GM10266 (cell line): ENCODE results near the gene IL1F10.

Experiments
- DNase-seq: peaks from one replicate; pipeline ENCODE4 v3.0.0; 2012; ENCODE audit errors: extremely low spot score
- TF ChIP-seq, protein P1 (sequence below): IDR thresholded peaks from 2 replicates; pipeline ENCODE4 v1.5.1; 2012; ENCODE audit warnings: mild to moderate bottlenecking, low read depth; ENCODE audit not compliant: control insufficient read depth, insufficient read depth; ENCODE audit errors: missing control alignments

Gene IL1F10

DNA sequence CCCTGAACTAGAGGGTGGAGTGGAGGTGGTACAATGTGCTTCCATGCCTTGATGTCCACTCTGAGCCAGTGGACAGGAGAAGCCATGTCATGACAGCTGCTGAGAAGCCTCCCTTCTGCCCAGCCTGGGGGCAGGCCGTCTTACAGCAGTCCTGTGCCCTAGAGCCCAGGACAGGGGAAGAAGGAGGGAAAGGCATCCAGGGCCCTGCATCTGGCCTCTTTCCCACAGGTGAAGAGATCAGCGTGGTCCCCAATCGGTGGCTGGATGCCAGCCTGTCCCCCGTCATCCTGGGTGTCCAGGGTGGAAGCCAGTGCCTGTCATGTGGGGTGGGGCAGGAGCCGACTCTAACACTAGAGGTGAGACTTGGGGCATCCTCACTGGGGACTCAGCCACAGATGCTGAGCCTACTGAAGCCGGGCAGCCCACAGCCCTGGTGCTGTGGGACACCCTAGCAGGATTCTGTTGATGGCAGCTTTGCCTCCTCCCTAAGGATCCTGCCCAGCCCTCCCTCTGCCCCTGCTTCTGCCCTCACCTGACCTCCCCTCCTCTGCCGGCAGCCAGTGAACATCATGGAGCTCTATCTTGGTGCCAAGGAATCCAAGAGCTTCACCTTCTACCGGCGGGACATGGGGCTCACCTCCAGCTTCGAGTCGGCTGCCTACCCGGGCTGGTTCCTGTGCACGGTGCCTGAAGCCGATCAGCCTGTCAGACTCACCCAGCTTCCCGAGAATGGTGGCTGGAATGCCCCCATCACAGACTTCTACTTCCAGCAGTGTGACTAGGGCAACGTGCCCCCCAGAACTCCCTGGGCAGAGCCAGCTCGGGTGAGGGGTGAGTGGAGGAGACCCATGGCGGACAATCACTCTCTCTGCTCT, 5.6 kb upstream of the IL1F10 start:
- TF ChIP-seq, protein P1, sequence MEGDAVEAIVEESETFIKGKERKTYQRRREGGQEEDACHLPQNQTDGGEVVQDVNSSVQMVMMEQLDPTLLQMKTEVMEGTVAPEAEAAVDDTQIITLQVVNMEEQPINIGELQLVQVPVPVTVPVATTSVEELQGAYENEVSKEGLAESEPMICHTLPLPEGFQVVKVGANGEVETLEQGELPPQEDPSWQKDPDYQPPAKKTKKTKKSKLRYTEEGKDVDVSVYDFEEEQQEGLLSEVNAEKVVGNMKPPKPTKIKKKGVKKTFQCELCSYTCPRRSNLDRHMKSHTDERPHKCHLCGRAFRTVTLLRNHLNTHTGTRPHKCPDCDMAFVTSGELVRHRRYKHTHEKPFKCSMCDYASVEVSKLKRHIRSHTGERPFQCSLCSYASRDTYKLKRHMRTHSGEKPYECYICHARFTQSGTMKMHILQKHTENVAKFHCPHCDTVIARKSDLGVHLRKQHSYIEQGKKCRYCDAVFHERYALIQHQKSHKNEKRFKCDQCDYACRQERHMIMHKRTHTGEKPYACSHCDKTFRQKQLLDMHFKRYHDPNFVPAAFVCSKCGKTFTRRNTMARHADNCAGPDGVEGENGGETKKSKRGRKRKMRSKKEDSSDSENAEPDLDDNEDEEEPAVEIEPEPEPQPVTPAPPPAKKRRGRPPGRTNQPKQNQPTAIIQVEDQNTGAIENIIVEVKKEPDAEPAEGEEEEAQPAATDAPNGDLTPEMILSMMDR = no peak
- DNase-seq = no peak

DNA sequence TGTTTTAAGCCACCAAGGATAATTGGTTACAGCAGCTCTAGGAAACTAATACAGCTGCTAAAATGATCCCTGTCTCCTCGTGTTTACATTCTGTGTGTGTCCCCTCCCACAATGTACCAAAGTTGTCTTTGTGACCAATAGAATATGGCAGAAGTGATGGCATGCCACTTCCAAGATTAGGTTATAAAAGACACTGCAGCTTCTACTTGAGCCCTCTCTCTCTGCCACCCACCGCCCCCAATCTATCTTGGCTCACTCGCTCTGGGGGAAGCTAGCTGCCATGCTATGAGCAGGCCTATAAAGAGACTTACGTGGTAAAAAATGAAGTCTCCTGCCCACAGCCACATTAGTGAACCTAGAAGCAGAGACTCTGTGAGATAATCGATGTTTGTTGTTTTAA, 3.5 kb upstream of the IL1F10 start:
- no peak for DNase-seq
- TF ChIP-seq, protein P1 = no peak

DNA sequence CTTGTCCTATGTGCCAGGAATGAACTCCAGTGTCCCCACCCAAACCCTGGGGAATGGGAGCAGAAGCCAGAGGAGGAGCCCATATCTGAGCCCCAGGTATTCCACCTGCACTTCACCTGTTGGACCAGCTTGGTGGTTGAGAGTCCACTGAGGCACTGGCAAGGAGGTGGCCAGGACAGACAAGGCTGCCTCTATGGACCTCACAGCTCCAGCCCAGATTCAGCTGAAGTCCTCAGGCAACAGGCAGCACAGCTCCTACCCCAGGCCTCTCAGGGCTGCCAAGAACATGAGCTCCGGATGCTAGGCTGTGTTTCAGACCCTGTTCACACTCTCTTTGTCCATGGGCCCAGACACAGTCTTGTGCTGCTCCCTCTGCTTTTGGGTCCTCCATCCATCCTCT, 2.9 kb upstream of the IL1F10 start:
- TF ChIP-seq, protein P1 = no peak
- no peak for DNase-seq

DNA sequence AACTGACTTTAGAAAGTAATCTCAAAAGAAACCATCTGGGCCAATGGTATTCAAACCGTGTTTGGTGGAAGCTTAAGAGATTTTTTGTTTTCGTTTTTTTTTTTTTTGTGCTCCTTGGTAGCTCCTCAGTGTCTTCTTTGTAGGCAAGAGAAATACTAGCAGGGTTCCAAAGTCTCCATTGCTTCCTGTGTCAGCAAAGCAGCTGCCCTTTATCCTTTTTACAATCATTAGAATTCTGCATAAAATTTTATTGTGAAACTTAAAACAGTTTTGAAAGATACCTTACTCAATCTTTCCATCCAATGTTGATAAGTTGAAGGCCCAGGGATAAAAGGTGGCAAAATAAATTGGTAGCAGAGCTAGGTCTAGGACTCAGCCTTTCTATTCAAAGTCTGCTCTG, 479 bp downstream of the IL1F10 start:
- DNase-seq = no peak
- TF ChIP-seq, protein P1 = no peak

DNA sequence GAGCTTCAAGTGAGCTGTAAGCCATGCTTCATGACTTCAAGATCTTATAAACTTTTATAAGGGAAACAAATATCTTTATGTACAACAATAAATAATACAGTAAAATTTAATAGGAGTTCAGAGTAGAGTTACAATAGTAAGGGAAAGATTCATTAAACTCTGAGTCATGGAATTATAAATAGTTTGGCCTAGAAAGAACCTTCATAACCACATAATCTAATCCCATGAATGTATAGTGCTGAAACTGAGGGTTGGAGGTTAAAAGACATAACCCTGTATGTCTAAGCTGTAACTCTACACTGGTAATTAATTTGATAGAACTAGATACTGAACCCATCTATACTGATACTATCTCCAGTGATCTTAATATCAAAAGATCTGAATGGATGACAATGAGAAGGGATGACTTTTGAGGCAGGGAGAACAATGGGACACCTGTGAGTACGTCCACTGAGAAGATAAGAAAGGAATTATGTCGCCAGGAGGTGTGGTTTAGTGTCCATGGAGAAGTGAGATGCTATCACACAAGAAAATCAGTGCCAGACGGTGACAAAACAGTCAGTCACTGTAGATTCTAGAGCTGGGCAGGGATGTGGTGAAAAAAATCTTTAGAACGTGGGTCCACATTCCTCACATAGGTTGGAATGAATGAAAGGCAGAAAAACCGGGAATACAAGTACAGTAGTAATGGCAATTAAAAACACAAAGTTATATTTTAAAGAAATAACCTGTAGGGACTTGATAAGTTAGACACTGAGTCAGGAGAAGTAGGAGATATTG, 1.1 kb downstream of the IL1F10 start:
- TF ChIP-seq, protein P1 = no peak
- DNase-seq = no peak

DNA sequence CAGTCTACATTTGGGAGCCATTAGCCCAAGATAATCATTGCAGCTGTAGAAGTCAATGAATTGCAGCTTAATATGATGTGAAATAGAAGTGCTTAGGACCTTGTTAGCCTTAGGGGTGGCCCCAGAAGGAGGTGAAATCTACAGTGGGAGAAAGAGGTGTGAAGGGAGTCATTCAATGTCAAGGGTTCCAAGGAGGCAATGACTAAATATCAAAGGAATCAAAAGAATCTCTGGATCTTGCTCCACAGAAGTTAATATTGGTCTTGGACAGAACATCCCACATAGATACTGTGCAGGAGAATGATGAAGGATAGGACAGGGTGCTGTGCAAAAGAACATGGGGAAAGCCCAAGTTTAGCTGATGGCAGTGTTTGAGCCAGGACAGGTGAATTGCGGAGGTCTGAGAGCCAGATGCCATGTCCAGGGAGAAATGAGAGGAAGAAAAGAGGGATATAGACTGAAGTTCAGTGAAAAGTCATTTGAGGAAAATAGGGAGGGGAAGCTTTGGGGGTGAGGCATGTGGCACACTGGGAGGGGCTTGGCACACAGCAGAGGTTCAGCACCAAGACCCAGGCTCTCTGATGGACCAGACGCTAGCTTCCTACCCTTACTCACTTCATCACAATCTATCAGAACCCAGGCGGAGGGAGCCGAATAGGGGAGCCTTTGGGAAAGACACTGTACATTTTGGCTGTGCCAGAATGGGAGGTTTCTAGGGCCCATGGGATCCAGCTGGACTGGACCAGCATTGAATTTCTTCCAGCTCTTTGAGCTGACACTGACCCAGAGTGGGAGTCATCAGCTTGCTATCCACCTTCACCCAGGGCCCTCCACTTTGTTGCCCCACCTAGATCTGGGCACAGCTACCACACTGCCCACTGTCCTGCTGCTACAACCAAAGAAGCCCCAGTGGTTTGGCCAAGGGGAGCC, 2.2 kb downstream of the IL1F10 start:
- TF ChIP-seq, protein P1 = no peak
- no peak for DNase-seq
